HFFc6 (cell line): Measurements from ENCODE around the gene KMT5C. TPM values are rescaled to one million over a fixed set of nuclear protein-coding genes. Genes with fewer than 3 reads are reported as not detected.

Experiments used
- DNase-seq: peaks from one replicate; pipeline ENCODE4 v3.0.0-alpha.2; 2018
- H3K27ac Mint-ChIP-seq: 2 replicates; pipeline ENCODE4 v1.8.0; 2020; ENCODE audit warnings: mild to moderate bottlenecking, mixed read lengths
- H3K27me3 Mint-ChIP-seq: 2 replicates; pipeline ENCODE4 v1.8.0; 2021; ENCODE audit warnings: mild to moderate bottlenecking, moderate library complexity, mixed read lengths; ENCODE audit not compliant: insufficient read depth
- H3K36me3 Mint-ChIP-seq: 2 replicates; pipeline ENCODE4 v1.8.0; 2021; ENCODE audit warnings: low read depth, mixed read lengths
- H3K4me1 Mint-ChIP-seq: 2 replicates; pipeline ENCODE4 v1.8.0; 2020; ENCODE audit warnings: low read depth, mixed read lengths
- H3K4me3 Mint-ChIP-seq: 2 replicates; pipeline ENCODE4 v1.8.0; 2020; ENCODE audit warnings: mild to moderate bottlenecking, moderate library complexity, mixed read lengths
- H3K9me3 Mint-ChIP-seq: 2 replicates; pipeline ENCODE4 v1.8.0; 2020; ENCODE audit warnings: mild to moderate bottlenecking, mixed read lengths
- CTCF ChIP-seq: fragments of 200-600 bp; sonication (generic); IDR thresholded peaks from 2 replicates; pipeline ENCODE4 v1.5.0; 2021; ENCODE audit warnings: antibody characterized with exemption, mild to moderate bottlenecking
- total RNA-seq, 6 experiments: library from RNA; stranded (reverse); fragmentation: NEBNext Ultra II Directional; extraction: Animal tissue kit (Norgen Biotek cat#: 25700); gene quantifications; 2 replicates in 1 of 6; 3 replicates in 5 of 6; pipeline ENCODE4 v1.2.3, GENCODE V29; 2021

The KMT5C gene
- total RNA-seq, 6 experiments from 2014 or later: 3.8 to 6.2 (median 4.4) TPM

GRCh38 chr19:55311397-55311796 is 28.3 kb upstream of the KMT5C start:
- H3K4me1 Mint-ChIP-seq: no peaks in the 10 kb centered on the region
- no peak overlapping the region for H3K4me3 Mint-ChIP-seq
- H3K36me3 Mint-ChIP-seq: peaks cover 13% of the 10 kb centered on the region; the same call in 1 of the 2 replicates
- DNase-seq: no peak
- no peak for TF ChIP-seq CTCF
- H3K27me3 Mint-ChIP-seq: peaks cover 3% of the 10 kb centered on the region
- no peaks in the 10 kb centered on the region for H3K9me3 Mint-ChIP-seq
- H3K27ac Mint-ChIP-seq: no peak overlapping the region

- DNase-seq: no peak
- TF ChIP-seq CTCF: no peak
- Mint-ChIP-seq H3K4me3 (no peak overlapping the region), H3K27me3 (peaks cover 3% of the 10 kb centered on the region), H3K27ac (no peak overlapping the region), H3K4me1 (no peaks in the 10 kb centered on the region), H3K9me3 (no peaks in the 10 kb centered on the region), H3K36me3 (peaks cover 9% of the 10 kb centered on the region; the same call in 1 of the 2 replicates)
Measured at GRCh38 chr19:55311797-55312196, 27.9 kb upstream of the KMT5C start.

GRCh38 chr19:55312621-55313512 is 26.8 kb upstream of the KMT5C start:
- H3K4me3 Mint-ChIP-seq: no peak overlapping the region
- DNase-seq: no peak
- H3K9me3 Mint-ChIP-seq: no peaks in the 10 kb centered on the region
- H3K27ac Mint-ChIP-seq: no peak overlapping the region
- peaks cover 5% of the 10 kb centered on the region; the same call in 1 of the 2 replicates for H3K36me3 Mint-ChIP-seq
- H3K4me1 Mint-ChIP-seq: no peaks in the 10 kb centered on the region
- no peak for TF ChIP-seq CTCF
- H3K27me3 Mint-ChIP-seq: peaks cover 3% of the 10 kb centered on the region

GRCh38 chr19:55314396-55314795 is 25.3 kb upstream of the KMT5C start:
- Mint-ChIP-seq H3K9me3 (no peaks in the 10 kb centered on the region), H3K27me3 (peaks cover 7% of the 10 kb centered on the region)

GRCh38 chr19:55315956-55316525 is 23.6 kb upstream of the KMT5C start:
- H3K27ac Mint-ChIP-seq: no peak overlapping the region

More at GRCh38 chr19:55314396-55314795, 25.3 kb upstream of the KMT5C start:
- H3K27ac Mint-ChIP-seq: no peak overlapping the region
- no peak for DNase-seq
- peaks cover 5% of the 10 kb centered on the region; the same call in 1 of the 2 replicates for H3K36me3 Mint-ChIP-seq
- no peak for TF ChIP-seq CTCF
- no peaks in the 10 kb centered on the region for H3K4me1 Mint-ChIP-seq
- no peak overlapping the region for H3K4me3 Mint-ChIP-seq

More at GRCh38 chr19:55315956-55316525, 23.6 kb upstream of the KMT5C start:
- no peak for TF ChIP-seq CTCF
- Mint-ChIP-seq H3K4me3 (no peak overlapping the region), H3K27me3 (peaks cover 19% of the 10 kb centered on the region), H3K9me3 (no peaks in the 10 kb centered on the region), H3K4me1 (no peaks in the 10 kb centered on the region), H3K36me3 (no peaks in the 10 kb centered on the region)
- no peak for DNase-seq
